Mucosa of rectum (tissue), 2 donors: ENCODE data around the gene BLM.
"Not testable (repeated sequence)": the region's sequence is repeated elsewhere in the genome, so short reads cannot be mapped to it uniquely, and the experiment has no call there.

ENCODE experiments used
- H3K27ac ChIP-seq, 2 donors: one replicate each; pipeline ENCODE4 v1.7.0; 2013; ENCODE audit warnings: inconsistent platforms in 2 of 2, low read depth in 2 of 2, low read length in 2 of 2
- H3K27me3 ChIP-seq, 2 donors: one replicate each; pipeline ENCODE4 v1.7.0; 2013; ENCODE audit warnings: low read length in 2 of 2; ENCODE audit not compliant: control insufficient read depth in 2 of 2, insufficient read depth in 2 of 2
- H3K36me3 ChIP-seq, 2 donors: one replicate each; pipeline ENCODE4 v1.7.0; 2013; ENCODE audit warnings: low read length in 2 of 2; ENCODE audit not compliant: control insufficient read depth in 2 of 2, insufficient read depth in 2 of 2
- H3K4me1 ChIP-seq, 2 donors: one replicate each; pipeline ENCODE4 v1.7.0; 2013; ENCODE audit warnings: low read length in 2 of 2, mild to moderate bottlenecking in 1 of 2; ENCODE audit not compliant: control insufficient read depth in 2 of 2, insufficient read depth in 2 of 2
- H3K4me3 ChIP-seq, 2 donors: one replicate each; pipeline ENCODE4 v1.7.0; 2013; ENCODE audit warnings: low read length in 2 of 2
- H3K9ac ChIP-seq, 2 donors: one replicate each; pipeline ENCODE4 v1.7.0; 2013; ENCODE audit warnings: low read length in 2 of 2, low read depth in 1 of 2, mild to moderate bottlenecking in 1 of 2
- H3K9me3 ChIP-seq, 2 donors: one replicate each; pipeline ENCODE4 v1.7.0; 2013; ENCODE audit warnings: low read length in 2 of 2; ENCODE audit not compliant: control insufficient read depth in 2 of 2
- donor health status: healthy.
- donor health status: Normal muscosa, but diverticular disease.

BLM gene

DNA sequence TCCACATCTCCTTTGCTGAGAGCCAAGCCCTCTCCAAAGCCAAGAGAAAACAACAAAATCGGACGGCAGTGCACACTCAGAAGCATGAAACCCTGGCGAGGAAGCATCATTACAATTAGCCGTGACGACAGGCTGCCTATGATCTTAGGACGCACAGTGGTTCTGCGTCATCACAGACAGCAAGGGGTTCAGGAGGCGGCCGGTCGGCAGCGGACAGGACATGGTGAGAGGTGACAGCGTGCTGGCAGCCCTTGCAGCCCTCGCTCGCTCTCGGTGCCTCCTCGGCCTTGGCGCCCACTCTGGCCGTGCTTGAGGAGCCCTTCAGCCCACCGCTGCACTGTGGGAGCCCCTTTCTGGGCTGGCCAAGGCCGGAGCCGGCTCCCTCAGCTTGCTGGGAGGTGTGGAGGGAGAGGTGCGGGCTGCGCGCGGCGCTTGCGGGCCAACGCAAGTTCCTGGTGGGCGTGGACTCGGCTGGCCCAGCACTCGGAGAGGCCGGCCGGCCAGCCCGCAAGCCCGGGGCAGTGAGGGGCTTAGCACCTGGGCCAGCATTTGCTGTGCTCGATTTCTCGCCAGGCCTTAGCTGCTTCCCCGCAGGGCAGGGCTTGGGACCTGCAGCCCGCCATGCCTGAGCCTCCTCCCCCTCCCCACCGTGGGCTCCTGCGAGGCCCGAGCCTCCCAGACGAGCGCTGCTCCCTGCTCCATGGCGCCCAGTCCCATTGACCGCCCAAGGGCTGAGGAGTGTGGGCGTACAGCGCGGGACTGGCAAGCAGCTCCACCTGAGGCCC is 108.2 kb downstream of the BLM start:
- H3K27ac ChIP-seq, H3K9ac ChIP-seq, H3K27me3 ChIP-seq, H3K36me3 ChIP-seq, H3K4me3 ChIP-seq, H3K9me3 ChIP-seq: not testable (repeated sequence)
- H3K4me1 ChIP-seq = peaks cover 11 to 13% of the 10 kb centered on the region in 2 donors

GRCh38 chr15:90826206-90826885 is 109.2 kb downstream of the BLM start:
- not testable (repeated sequence) for H3K4me3 ChIP-seq, H3K36me3 ChIP-seq, H3K27me3 ChIP-seq, H3K9ac ChIP-seq, H3K9me3 ChIP-seq, H3K27ac ChIP-seq
- peaks cover 11 to 13% of the 10 kb centered on the region in 2 donors for H3K4me1 ChIP-seq

DNA sequence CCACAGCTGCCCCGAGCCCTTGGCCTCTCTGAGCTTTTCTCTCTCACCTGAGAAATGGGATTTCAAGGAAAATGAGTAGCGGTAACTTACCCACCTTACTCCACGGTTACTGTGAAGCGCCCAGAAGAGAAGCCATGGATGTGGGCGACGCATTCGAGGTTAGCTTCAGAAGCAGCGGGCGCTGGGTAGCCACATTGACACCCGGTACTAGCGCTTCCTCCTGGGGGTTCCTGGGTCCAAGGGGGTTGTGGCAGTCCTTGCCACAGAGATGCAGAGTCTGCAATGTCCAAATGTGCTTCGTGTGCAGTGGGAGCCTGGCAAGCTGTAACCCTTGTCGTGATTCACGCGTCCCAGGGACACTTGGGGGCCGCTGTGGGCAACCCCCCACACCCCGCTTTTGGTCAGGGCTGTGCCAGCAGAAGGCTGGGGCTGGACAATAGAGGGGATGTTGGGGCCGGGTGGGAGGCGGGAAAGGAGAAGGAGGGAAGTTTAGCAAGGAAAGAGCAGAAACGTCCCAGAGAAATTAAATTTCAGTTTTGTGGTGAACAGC is 109.8 kb downstream of the BLM start:
- no peaks in the 10 kb centered on the region for H3K9me3 ChIP-seq

GRCh38 chr15:90828111-90828510 is 111.0 kb downstream of the BLM start:
- Histone ChIP-seq H3K4me3 (no peak overlapping the region), H3K4me1 (peaks cover 8 to 13% of the 10 kb centered on the region in 2 donors), H3K27ac (no peak overlapping the region), H3K36me3 (no peaks in the 10 kb centered on the region), H3K9ac (no peak overlapping the region), H3K27me3 (no peaks in the 10 kb centered on the region), H3K9me3 (no peaks in the 10 kb centered on the region)

More for the DNA sequence above, 109.8 kb downstream of the BLM start:
- peaks cover 11 to 13% of the 10 kb centered on the region in 2 donors for H3K4me1 ChIP-seq
- H3K4me3 ChIP-seq = no peak overlapping the region
- H3K36me3 ChIP-seq = no peaks in the 10 kb centered on the region
- no peak overlapping the region for H3K9ac ChIP-seq
- H3K27me3 ChIP-seq = no peaks in the 10 kb centered on the region
- no peak overlapping the region for H3K27ac ChIP-seq

- no peak overlapping the region for H3K4me3 ChIP-seq
- H3K9me3 ChIP-seq = no peaks in the 10 kb centered on the region
- H3K27ac ChIP-seq = no peak overlapping the region
- no peaks in the 10 kb centered on the region for H3K27me3 ChIP-seq
- H3K9ac ChIP-seq = no peak overlapping the region
- H3K4me1 ChIP-seq = peaks cover 3 to 7% of the 10 kb centered on the region in 2 donors
- H3K36me3 ChIP-seq = no peaks in the 10 kb centered on the region
Measured at GRCh38 chr15:90829126-90829525, 112.0 kb downstream of the BLM start.

- no peak overlapping the region for H3K9ac ChIP-seq
- no peaks in the 10 kb centered on the region for H3K36me3 ChIP-seq
- H3K9me3 ChIP-seq = no peaks in the 10 kb centered on the region
- no peak overlapping the region for H3K27ac ChIP-seq
- H3K4me1 ChIP-seq = no peaks in the 10 kb centered on the region
- no peaks in the 10 kb centered on the region for H3K27me3 ChIP-seq
- no peak overlapping the region for H3K4me3 ChIP-seq
Measured at GRCh38 chr15:90829942-90830440, 112.8 kb downstream of the BLM start.

DNA sequence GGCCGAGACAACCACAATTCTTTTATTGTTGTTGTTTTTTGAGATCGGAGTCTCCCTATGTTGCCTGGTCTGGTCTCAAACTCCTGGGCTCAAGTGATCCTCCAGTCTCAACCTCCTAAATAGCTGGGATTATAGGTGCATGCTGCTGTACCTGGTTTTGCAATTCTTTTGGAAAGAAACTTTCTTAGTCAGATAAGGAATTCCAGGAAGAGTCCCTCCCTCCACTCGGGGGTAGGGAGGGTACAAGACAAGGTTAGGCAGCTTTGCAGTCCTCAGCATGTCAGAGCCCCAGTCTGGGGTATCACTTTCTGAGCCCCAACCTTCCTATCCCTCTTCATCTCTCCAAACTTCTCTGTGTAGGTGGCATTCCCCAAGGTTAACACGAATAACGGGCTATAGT is 117.5 kb downstream of the BLM start:
- H3K9ac ChIP-seq = no peak overlapping the region
- H3K27ac ChIP-seq = no peak overlapping the region
- no peaks in the 10 kb centered on the region for H3K36me3 ChIP-seq
- no peaks in the 10 kb centered on the region for H3K9me3 ChIP-seq
- peaks cover 7 to 8% of the 10 kb centered on the region in 2 donors for H3K4me1 ChIP-seq
- no peaks in the 10 kb centered on the region for H3K27me3 ChIP-seq
- H3K4me3 ChIP-seq = no peak overlapping the region

DNA sequence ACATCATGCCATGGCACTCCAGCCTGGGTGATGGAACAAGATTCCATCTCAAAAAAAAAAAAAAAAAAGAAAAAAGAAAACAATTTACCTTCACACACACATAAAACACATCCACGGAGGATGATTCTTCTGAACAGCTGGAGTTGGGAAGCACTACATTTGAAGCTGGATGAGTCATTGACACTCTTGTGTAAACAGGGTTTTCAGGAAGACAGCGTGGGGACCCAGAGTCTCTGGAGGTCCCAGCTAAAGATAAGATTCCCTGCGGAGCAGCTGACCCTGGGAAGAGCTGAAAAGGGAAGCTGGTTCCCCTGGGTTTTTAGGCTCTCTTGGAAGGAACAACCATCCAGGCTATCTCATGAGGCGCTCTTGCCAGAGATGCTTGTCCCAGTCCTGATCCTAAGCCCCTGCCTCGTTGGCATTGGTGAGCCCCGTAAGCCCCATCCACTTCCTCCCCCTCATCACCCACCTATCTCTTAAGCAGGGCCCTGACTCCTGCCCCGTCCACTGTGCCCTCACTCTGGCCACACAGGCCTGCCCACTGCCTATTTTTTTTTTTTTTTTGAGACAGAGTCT is 119.2 kb downstream of the BLM start:
- Histone ChIP-seq H3K27me3 (no peaks in the 10 kb centered on the region), H3K9ac (no peak overlapping the region), H3K4me3 (no peak overlapping the region), H3K36me3 (no peaks in the 10 kb centered on the region), H3K9me3 (no peaks in the 10 kb centered on the region), H3K4me1 (peaks cover 12% of the 10 kb centered on the region in 2 donors), H3K27ac (no peak overlapping the region)

DNA sequence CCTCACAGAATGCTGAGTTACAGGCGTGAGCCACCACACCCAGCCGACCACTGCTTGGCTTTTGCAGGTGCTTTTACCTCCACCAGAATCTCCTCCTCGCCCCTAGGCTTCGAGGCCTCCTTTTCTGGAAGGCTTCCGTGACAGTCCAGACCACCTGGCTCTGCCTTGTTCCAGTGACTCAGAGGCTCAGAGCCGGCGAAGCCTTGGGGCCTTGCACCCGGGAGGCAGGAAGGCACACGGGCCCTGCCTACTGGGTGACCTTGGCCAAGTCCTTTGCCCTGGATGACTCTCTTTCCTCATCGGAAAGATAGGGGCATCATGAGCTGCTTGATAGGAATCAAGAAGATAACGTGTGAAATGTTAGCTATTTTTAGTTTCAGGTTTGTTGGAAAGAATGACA is 119.9 kb downstream of the BLM start:
- no peaks in the 10 kb centered on the region for H3K27me3 ChIP-seq

GRCh38 chr15:90838139-90838538 is 121.0 kb downstream of the BLM start:
- Histone ChIP-seq H3K4me1 (peaks cover 12% of the 10 kb centered on the region in 2 donors), H3K27ac (no peak overlapping the region), H3K9me3 (no peaks in the 10 kb centered on the region), H3K9ac (no peak overlapping the region), H3K4me3 (no peak overlapping the region), H3K36me3 (no peaks in the 10 kb centered on the region), H3K27me3 (no peaks in the 10 kb centered on the region)

More for the DNA sequence above, 119.9 kb downstream of the BLM start:
- Histone ChIP-seq H3K36me3 (no peaks in the 10 kb centered on the region), H3K4me3 (no peak overlapping the region), H3K27ac (no peak overlapping the region), H3K9me3 (no peaks in the 10 kb centered on the region), H3K4me1 (peaks cover 12% of the 10 kb centered on the region in 2 donors), H3K9ac (no peak overlapping the region)
